Superior temporal gyrus (tissue), 1 donor: ENCODE measurements around the gene TIAL1.
"Not testable (repeated sequence)": the region's sequence is repeated elsewhere in the genome, so short reads cannot be mapped to it uniquely, and the experiment has no call there.

ENCODE experiments used
- DNase-seq: peaks from one replicate; pipeline ENCODE4 v3.0.0-alpha.2; 2016; ENCODE audit errors: extremely low spot score

TIAL1 gene

DNA sequence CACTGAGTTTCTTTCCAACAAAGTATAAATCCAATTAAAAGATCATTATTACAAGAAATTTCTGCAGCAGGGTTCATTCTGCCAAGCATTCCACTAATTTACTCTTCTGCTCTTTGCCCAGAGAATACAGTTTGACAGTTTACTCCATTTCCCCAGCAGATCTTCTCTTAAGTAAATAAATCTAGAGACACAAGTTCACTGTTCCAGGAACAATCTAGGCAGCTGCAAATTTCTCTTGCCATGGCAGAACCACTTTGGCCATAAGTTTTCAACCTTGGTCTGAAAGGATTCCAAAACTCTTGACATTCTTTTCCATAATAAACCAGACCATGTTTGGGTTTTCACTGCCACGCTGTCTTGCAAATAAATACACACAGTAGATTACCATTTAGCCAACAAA is 65.7 kb downstream of the TIAL1 start:
- DNase-seq: no peak

DNA sequence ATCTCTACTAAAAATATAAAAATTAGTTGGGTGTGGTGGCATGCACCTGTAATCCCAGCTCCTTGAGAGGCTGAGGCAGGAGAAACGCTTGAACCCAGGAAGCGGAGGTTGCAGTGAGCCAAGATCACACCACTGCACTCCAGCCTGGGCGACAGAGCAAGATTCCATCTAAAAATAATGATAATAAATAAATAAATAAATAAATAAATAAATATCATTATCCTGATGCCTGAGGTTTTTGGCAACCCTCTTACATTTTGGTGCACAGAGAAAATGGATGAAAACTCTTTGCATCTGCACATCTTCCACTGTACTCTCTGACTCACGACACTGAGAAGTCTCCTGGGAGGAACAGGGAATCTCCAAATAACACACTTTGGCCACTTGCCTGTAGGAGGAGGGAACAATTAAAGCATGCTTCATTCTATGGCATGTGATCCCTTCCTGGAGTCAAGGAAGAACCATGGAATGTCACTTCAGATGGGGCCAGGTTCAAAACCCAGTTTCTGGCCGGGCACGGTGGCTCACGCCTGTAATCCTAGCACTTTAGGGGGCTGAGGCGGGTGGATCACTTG is 68.0 kb downstream of the TIAL1 start:
- DNase-seq: not testable (repeated sequence)

DNA sequence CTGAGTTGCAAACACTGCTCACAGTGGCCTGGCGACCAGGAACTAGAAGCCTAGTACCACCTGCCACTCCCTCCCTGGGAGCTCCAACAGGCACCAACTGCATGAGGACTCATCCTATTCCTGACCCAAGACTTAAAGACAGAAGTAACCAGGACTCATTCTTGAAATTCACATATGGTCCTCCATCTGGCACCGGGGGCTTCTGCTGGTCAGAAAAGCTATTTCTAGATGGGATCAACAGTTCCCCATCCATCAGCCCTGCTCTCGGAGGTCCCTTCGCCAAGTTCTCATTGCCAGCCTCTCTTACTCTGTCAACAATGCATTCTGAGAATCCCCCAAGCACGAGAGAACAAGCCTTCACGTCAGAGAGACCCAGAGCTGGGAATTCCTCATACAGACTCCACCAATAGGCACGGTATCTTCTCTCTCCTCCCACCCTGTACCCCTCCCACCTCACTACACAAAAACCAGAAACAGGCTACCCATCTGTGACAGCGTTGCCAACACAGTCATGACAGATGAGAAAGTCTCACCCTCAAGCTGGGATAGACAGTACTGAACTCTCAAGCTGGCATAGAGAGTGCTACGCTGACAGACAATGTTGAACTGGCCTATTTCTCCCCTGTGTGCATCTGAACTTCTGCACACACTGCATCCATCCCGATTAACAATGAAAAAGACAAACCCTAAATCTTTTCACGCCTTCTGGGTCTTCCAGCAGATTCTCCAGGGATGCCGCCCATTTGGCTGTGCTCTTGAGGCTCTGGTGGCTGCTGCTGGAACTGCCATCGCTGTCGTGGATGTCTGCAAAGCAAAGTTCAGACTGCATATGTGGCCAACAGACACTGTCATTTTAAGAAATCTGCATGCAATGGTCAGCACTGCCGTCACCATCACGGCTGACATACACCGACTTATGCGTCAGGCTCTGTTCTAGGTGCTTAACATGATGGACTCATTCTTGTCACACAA is 69.9 kb downstream of the TIAL1 start:
- no peak for DNase-seq

DNA sequence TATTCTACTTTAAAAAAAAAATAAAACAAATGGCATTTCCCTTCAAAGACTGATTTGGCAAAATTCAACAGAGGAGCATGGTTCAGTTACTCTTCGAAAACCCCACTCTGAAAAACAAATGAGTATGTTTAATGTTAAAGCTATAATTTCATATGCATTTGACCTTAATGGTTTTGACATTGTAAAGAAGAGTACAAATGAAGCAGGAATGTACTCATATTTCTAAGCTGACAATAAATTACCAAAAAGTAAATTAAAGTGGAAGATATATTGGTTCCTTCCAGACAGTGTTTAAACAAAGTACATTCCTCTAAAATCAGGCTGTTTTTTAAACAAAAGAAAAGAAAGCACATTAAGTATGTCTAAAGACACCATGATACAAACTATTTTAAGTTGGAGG is 70.6 kb downstream of the TIAL1 start:
- no peak for DNase-seq

DNA sequence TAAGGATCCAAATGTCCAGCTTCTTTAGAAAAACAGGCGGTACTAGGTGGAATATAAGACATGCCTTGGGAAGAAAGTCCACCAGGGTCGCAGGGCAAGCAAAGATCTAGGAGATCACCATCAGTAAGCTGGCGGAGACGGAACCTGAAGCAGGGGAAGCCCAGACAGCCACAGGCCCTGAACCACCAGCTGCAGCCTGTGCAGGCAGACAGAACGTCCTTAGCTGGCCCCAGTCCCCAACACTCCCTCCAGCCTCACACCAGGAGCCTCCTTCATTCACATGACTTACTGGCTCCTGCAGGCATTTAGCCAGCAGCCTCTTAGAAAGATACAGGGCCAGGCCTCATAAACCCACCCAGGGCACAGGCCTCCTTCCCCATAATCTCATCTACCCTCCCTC is 71.6 kb downstream of the TIAL1 start:
- no peak for DNase-seq

DNA sequence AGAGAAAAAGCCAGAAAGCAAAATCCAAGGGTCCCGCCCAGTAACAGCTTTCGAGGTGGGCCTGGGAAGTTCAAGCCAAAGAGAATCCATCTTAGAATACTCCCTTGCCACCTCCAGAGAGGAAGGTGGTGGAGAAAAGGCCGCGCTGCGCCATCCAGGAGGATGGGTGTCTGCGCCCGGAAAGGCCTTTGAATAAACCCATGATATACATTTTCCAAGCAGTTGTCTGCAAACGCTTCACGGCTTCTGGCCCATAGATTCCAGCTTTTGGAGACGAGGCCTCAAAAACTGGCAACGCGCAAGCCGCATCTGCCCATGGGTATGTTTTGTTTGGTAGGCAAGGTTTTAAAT is 72.1 kb downstream of the TIAL1 start:
- no peak for DNase-seq

DNA sequence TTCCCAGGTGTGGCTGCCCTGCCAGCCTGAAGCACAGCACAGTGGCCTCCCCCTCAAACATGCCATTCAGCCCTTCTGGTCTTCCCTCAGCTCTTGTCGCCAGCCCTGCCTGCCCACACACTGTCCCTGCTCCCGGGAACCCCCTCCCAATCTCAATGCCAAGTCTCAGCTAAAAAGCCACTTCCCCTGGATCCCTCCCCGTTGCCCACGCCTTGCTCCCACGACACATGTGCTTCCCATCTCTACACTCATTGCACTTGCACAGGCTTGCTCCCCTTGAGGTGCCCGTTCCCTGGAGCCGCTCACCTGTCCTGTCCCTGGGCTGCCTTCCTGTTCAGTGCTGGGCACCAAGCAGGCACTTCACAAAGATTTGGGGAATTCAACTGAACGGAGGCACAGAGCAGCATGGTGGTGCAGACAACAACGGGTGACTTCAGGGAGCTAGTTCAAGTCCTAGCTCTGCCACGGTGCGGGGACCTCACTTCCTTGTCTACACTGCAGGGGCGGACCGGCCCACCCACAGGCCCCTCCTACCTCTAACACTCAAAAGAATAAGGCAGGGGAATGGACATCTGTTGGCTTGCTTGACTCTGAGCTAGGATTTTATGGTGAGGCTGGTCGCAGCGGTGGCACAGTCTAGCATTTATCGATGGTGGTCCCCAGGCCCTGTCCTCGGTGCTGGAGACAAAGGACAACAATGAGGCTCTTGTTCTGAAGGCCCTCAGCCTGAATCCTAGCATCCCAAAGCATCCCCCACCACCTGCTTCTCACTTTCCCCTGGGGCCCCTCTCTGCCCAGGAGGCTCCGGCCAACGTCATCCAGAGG is 72.7 kb downstream of the TIAL1 start:
- DNase-seq: no peak
